Stimulated activated CD4-positive, alpha-beta T cell treated with anti-CD3 and anti-CD28 coated beads, Interleukin-12 subunit alpha, Interleukin-12 subunit beta, amount 100 ng/mL, for 48 hours (primary cell): ENCODE results near the gene PLEKHH3.
A peak's percentile ranks its signal among the peaks of the same experiment; 100 is the strongest.

ENCODE experiments used
- DNase-seq, 3 donors: peaks; one replicate each; pipeline ENCODE4 v3.0.0-alpha.2; 2020; ENCODE audit warnings: low read depth in 2 of 3, low spot score in 1 of 3

Gene PLEKHH3

DNA sequence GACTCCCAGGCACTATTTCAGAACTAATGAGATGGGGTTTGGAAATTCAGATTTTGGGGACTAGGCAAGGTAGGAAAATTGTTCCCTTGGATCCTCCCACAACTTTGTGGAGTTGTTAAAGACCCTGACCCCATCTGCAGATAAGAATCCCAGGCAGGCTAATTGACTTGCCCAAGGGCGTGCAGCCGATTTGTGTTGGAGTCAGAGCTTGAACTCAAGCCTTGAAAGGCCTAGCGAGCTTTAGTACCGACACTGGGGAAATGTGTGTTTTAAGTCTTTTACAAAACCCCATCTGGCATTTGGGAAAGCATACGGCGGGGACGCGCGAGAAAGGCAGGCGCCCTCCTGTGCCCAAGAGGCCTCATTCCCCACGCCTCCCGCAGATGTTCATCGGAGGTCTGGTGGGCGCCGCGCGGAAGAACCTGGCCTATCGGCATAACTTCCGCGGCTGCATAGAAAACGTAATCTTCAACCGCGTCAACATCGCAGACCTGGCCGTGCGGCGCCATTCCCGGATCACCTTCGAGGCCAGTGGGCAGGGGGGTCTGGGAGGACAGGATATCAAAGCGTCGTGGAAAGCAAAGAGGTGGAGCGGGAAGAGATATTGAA, 9.8 kb upstream of the PLEKHH3 start:
- DNase-seq = no peak

DNA sequence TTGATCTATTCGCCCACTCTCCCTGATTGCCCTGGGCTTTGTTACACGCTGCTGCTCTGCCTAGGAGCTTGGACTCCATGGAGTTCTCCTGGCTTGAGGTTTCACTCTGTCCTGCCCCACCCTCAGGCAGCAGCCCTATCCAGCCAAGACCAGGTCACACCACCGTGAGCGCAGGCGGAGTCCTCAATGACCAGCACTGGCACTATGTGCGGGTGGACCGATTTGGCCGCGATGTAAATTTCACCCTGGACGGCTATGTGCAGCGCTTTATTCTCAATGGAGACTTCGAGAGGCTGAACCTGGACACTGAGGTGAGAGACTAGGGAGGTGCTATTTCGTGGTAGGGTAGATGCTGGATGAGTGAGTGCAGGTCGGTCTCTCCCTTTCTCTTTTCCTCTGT, 9.0 kb upstream of the PLEKHH3 start:
- no peak for DNase-seq

DNA sequence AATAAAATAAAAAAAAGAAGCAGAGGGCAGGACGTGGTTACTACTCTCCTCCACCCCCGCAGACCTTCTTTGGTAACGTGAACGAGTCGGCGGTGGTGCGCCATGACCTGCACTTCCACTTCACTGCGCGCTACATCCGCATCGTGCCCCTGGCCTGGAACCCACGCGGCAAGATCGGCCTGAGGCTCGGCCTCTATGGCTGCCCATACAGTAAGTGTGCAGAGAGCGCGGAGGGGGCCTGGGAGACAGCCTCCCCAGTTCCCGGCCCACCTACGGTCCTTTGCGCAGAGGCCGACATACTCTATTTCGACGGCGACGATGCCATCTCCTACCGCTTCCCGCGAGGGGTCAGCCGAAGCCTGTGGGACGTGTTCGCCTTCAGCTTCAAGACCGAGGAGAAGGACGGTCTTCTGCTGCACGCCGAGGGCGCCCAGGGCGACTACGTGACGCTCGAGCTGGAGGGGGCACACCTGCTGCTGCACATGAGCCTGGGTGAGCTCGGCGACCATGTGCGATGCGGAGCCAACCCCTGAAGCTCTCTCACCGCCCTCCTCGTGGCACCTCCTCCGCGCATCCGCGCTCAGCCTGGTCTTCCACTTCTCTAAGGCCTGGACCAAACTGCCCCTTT, 8.2 kb upstream of the PLEKHH3 start:
- DNase-seq = no peak

DNA sequence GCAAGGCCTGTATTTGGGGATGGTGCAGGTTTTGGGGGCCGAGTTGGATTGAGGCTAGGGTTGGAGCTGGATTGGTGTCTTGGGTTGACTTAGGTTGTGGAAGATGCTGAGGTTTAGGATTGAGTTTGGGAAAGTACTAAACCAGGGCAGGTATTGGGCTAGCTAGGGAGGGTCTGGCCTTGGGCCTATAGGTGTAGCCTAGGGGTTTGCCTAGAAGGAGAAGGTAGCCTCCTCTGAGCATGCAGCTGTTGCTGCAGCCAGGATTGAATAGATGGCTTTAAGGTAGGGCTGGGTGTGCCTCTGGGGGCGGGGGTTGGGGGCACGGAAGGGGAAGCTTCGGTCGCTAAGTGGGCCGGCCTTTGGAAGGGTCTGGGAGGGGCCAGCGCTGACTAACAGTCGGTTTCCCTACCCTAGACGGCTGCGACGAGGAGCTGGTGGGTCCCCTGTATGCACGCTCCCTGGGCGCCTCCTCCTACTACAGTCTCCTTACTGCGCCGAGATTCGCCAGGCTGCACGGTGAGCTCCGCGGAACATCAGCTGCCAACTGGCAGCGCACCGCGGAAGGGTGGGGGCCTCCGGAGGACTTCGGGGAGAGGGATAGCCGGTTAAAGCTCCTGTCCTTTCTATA, 6.7 kb upstream of the PLEKHH3 start:
- DNase-seq = no peak

DNA sequence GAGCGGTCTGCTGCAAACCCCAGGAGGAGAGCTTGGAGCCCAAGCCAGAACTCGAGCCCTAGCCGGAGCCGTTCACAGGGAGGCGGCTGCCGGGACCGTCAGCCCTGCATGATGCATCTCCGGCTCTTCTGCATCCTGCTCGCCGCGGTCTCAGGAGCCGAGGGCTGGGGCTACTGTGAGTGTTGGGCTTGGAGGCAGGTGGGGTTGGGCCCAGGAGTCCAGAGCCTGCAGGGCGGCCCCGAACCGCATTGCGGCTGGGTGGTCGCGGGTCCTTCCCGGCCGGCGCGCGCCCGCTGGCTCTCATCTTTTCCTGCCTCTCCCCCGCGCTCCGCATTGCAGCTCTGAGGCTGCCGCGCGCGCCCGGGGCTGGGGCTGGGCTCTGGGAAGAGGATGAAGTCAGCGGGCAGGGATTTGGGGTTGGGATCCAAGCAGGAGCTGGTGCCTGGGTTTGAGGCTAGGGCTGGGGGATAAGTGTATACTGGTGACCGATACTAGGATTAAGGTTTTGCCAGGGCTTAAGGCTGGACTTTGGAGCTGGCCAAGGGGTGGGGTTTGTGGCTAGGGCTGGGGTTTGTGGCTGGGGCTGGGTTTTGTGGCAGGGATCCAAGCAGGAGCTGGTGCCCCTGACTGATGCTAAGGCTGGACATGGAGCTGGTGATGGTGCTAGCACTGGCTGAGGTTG, 6.1 kb upstream of the PLEKHH3 start:
- DNase-seq = peak in 1 of 3 donors; percentile 9

DNA sequence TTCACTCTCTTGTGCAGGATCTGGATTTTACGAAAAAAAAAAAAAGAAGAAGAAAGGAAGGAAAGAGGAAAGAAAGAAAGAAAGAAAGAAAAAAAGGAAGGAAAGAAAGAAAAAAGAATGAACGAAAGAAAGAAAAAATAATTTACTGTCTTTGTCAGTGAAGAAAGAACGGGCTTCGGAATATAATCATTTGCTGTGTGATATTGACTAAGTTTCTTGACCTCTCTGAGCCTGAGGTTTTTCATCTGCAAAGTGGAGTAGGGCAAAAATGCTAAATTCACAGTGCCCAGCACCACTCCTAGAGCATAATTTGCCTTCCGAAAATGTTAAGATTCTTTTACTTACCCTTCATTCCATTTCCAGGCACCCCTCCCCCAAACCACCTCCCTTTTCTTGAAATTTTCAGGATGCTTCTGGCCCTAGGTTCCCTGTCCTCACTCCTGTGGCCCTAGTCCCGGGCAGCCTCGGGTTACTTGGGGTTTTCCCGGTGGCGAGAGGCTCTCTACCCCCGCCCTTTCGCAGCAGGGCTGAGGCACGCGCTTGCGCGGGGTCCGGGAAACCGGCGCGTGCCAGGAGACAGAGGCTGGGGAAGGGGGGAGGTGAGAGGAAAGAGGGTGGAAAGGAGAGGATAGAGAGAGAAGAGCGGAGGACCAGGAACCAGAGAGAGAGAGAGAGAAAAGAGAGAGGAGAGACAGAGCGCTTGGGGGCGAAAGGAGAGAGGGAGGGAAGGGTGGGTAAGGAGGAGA, 5.4 kb upstream of the PLEKHH3 start, which contains the start of gene CNTNAP1:
CNTNAP1 (plus strand) TSS at position 556 of the 746 bp plus-strand sequence. CDS start 299 bp downstream, outside the sequence.
- DNase-seq = no peak

DNA sequence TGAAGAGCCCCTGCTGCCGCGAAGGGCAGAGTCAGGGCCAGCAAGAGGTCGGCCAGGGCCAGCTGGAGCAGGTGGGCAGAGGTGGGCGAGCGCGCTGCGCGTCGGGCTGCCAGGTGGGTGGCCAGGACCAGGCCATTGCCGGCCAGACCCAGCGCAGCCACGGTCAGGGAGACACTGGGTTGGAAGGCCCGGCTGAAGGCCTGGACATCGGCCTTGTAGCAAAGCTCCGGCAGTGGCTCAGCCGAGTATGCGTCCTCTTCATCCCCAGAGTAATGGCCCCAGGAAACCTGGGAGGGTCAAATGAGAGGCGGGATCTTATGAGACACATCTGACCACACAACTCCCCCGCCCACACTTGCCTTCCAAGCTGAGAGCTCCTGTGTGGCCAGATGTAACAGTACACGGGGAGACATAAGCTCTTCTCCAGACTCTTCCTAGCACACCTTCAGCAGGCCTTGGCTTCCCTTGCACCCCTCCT, 3.6 kb upstream of the PLEKHH3 start:
- DNase-seq = no peak

DNA sequence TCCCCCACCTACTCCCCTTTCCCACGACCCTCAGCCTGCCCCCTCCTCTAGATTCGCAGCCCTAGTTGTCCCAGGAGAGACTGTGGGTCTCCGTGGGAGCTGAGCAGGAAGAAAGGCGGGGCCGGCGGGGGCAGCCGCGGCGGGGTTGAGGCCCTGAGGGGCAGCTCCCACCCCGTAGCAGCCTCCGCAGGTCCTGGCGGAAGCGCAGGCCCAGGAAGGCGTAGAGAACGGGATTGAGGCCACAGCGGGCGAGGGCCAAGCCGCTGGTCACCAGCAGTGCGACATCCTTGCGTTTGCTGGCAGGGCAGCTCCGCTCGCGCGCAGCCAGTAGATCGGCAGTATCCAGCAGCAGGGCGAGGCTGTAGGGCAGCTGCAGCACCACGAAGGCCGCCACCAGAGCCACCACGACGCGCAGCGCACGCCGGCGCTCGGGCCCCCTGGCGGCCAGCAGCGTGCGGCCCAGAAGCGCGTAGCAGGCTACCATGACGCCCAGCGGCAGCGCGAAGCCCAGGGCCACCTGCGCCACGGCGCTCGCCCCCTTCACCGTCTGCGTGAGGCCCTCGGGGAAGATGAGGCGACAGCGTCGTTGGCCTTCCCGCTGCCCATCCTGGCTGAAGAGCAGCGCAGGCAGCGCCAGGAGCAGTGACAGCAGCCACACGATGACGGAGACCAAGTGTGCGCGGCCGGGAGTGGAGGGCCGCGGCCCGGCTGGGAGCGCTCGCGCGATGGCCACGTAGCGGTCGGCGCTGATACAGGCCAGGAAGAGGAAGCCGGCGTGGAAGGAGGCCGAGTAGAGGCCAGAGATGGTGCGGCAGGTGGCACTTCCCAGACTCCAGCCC, 2.9 kb upstream of the PLEKHH3 start:
- peak; percentile 54 to 70 (median 60) for DNase-seq

DNA sequence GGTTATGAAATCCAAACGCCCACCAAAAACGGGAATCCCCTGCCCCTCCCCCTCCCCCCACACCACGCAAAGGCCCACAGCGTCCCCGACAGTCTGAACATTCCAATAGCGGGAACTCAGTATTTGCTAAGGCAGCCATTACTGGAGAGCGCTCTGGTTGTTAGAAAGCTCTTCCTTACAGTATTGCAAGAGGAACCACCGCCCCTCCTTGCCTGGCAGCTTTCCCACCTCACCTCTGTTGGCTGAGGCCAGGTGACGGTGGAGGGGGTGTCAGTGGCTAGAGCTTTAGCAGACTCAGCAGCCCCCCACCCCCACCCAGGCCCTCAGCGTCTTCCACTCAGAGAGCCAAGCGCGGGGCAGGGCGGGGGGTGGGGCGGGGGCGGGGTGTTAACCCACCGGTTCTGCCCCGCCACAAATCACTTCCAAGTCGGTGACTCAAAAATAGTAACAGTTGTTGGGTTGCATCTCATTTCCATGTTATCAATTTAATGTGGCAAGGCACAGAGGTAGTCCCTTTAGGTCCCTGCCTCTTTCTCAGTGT, 2.2 kb upstream of the PLEKHH3 start:
- DNase-seq = no peak

DNA sequence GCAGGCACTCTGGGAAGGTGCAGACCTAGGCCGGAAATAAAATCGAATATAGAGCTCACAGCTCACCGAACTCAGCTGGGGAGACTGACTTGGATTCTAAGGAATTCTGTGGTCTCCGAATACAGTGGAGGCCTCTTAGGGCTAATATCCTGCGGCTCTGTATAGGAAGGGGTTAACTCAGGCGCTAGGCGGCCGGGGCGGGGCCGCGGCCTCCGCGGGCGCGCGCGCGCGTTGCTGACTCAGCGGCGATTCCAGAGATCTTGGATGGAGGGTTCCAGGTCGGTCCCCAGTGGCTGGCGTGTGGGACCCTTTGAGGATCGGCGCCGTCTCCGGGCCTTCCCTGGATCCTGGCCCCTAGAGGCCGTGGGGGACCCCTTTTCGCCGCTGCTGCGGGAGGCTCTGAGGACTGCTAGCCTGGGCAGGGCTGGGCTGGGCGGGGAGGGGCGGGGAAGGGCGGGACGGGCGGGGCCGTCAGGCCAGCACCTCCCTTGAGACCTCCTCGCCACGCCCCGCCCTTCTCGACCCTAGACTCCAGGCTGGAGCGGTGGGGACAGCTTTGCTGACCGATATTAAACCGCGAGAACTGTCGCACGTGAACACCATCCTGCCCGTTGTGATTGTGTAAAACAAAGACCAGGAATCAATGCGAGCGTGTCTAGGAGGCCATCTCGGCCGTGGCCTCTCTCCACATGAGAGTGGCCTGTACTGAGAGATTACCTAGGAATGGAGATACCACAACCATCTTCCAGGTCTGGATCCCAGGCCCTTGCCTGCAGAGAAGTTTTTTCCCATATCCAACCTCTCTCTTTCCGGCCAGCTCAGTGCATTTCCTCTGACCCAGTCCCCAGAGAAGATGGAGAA, 1.4 kb upstream of the PLEKHH3 start:
- peak in 2 of 3 donors; percentile 63 to 75 for DNase-seq

DNA sequence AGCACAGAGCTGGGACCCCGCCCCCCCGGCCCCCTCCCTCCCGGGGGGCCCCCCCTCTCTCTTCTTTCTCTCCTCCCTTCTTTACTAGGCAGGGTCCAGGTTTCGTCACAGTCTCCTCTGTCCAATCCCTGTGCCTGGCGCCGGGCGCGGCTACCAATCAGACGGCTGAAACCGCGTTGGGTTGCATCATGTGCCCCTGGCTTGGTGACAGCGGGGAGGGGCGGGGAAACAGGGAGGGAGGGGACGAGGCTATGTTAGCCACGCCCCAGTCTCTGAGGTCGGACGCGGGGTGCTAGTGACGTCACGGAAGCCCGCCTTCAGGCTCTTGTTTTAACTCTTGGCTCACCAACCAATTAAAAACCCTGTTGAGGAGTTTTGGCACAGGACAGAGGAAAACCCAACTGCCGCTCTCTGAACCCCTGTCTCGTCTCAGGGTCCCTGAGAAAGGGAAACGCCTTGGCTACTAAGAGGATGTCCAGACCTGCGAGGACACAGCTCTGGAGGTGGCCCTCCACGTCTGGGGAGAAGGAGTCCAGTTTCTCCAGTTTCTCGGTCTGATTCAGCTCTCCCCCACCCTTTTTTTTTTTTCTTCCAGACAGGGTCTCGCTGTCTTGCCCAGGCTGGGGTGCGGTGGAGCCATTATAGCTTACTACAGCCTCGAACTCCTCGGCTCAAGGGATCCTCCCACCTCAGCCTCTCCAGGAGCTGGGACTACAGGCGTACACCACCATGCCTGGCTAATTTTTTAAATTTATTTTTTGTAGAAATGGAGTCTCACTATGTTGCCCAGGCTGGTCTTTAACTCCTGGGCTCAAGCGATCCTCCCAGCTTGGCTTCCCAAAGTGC, 441 bp upstream of the PLEKHH3 start:
- peak; percentile 98 to 99 (median 98) for DNase-seq

DNA sequence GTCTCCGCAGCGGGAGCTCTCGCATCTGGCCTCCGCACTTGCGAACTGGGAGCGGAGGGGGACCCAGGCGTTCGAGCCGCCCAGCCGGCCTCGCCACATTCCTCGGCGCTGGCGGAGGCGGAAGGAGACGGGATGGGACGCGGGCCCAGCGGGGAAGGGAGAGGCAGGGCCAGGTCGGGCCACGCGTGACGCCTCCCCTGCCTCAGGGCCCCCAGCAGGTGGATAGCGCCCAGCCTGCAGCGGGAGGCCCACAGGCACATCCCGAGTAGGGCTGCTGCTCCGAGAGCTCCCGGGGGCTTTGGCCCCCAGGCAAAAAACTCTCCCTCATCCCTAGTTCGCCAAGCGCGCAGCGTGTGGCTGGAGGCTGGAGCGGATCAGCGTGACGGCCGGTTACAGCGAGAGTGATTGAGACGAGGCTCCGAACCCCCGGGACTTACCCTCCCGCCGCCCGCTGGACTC, 800 bp downstream of the PLEKHH3 start:
- no peak for DNase-seq

DNA sequence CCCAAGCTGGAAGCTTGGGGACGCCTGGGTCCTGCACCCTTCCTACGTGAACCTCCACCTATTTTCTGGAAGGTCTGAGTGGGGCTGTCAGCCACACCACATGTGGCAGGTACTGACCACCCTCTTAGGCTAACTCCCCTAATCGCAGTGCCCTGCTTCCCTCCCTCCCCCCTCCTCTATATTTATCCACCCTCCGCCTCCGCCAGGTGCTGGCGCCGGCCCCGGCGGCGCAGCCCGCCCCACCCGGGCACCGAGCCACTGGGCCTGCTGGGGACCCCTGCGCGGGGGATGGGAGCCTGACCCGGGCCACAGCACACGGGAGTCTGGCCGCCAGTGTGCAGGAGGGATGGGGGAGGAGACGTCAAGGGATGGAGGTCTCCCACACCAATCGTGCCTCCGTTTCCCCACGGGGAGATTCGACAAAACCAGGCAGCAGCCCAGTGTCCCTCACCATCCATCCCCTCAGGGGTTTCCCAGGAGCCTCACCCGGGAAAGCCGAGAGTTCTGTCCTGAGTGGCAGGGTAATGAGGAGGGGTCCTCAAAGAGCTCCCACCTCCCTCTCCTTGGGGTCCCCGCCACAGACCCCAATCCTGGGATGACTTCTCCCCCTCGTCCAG, 1.3 kb downstream of the PLEKHH3 start:
- no peak for DNase-seq

DNA sequence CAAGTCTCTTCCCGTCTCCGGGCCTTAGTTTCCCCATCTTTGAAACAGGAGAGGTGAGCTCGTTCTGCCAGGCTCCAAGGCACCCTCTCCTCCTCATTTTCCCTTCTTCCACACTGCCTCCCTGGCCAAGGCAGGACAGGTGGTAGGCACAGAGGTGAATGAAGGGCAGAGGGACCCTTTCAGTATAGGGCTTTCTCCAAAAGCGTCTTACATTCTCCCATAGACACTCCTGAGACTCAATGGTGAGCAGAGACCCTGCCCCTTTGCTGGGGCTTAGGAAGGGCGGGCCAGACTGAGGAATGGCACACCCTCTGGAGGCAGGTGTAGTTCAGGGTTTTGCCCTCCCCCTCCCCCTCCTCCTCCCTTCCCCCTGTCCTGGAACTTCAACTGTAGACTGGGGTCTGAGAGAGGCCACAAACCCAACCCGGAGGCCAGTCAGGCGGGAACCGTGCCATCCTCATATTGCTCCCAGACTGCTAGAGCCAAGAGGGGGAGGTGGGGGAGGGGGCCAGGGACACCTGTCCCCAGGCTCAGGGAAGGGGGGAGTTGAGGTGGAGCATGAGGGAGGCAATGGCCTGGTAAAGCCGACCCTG, 1.9 kb downstream of the PLEKHH3 start:
- no peak for DNase-seq

DNA sequence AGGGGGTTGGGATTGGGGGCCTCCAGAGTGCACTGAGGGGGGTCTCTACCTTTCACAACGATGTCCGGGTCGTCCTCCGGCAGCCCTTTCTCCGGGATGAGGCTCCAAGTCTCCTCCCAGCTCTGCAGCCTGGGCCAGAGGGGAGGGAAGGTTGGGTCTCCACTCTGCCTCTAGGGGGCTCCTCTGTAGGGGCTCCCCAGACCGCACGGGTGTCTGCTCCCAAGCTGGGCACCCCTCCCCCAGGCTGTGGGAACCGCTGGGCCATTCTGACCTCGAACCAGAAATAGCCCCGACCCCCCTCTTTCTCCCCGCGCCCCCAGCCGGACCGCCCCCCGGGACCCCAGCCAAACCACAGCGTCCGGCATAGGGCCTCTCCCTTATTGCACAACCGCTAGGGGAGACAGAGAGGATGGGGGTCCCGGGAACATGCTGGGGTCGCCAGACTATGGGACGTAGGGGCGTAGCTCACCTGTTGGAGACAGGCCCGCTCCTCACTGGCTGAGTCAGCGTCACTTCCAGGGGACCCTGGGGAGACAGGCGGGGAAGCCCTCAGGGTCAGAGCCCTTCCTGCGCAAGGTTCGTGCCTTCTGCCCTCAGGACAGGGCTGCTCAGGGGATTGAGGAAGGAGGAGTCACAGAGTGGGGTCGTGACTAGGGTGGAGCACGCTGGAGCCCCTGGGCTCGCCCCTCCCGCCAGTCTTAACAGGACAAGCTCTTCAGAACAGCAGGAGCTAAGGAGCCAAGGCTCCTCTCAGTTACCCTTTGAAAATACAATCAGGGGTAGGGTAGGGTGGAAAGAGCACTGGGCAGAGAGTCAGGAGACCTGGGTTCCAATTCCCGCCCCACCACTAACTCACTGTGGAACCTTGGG, 2.7 kb downstream of the PLEKHH3 start:
- DNase-seq = no peak

DNA sequence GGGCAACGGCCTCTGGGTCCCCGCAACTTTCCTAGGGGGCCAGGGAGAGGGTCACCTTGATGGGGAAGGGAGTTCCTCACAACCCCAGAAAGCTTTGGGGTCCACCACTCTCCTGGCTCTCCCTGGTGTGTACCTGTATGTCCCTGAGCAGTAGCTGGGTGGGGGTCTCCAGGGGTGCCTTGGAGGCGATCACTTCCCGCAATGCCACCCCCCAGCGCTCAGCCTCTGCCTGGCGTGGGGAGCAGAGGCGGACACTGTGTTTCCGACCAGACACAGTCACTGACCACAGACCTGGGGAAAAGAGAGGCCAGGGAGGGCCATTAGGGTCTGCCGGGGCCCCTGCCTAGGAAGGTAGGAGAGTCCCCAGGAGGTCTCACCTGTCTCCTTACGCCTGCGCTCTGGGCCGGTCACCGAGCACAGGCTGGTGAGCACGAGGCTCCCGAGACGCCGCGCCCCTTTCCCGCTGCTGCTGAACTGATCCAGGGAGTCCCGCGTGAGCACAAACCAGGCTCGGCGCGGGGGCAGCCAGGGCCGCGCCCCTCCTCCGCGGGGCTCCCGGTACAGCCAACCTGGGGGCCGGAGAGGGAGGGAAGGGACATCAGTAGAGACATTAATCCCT, 3.4 kb downstream of the PLEKHH3 start:
- no peak for DNase-seq
